KMS-11 (cell line): Measurements from ENCODE around the gene CRYGS.

ENCODE experiments used
- H2AFZ ChIP-seq: fragments of 200-600 bp; sonication (generic); 2 replicates; pipeline ENCODE4 v1.6.1; 2016; ENCODE audit warnings: antibody characterized with exemption, mixed run types, low read depth
- H3K27ac ChIP-seq: fragments of 200-600 bp; sonication (generic); 2 replicates; pipeline ENCODE4 v1.6.1; 2016; ENCODE audit warnings: mild to moderate bottlenecking, mixed run types
- H3K27me3 ChIP-seq: fragments of 200-600 bp; sonication (generic); 2 replicates; pipeline ENCODE4 v1.6.1; 2017; ENCODE audit warnings: mild to moderate bottlenecking, low read depth, mixed run types, moderate library complexity; ENCODE audit not compliant: insufficient read depth
- H3K36me3 ChIP-seq: fragments of 200-600 bp; sonication (generic); 2 replicates; pipeline ENCODE4 v1.6.1; 2017; ENCODE audit warnings: mild to moderate bottlenecking, mixed run types; ENCODE audit not compliant: insufficient read depth
- H3K4me1 ChIP-seq: fragments of 200-600 bp; sonication (generic); 2 replicates; pipeline ENCODE4 v1.6.1; 2016; ENCODE audit warnings: mild to moderate bottlenecking, low read depth, mixed run types; ENCODE audit not compliant: poor library complexity, severe bottlenecking
- H3K4me2 ChIP-seq: fragments of 200-600 bp; sonication (generic); 2 replicates; pipeline ENCODE4 v1.7.0; 2016; ENCODE audit warnings: mild to moderate bottlenecking, mixed run types
- H3K4me3 ChIP-seq: fragments of 200-600 bp; sonication (generic); IDR thresholded peaks from 2 replicates; pipeline ENCODE4 v1.6.1; 2017; ENCODE audit warnings: low read depth, low read length, mixed read lengths; ENCODE audit not compliant: insufficient read depth
- H3K79me2 ChIP-seq: fragments of 200-600 bp; sonication (generic); 2 replicates; pipeline ENCODE4 v1.6.1; 2016; ENCODE audit warnings: low read depth, mixed run types; ENCODE audit not compliant: insufficient read depth
- H3K9ac ChIP-seq: fragments of 200-600 bp; sonication (generic); 2 replicates; pipeline ENCODE4 v1.6.1; 2016; ENCODE audit warnings: mild to moderate bottlenecking, mixed run types
- H4K20me1 ChIP-seq: fragments of 200-600 bp; sonication (generic); 2 replicates; pipeline ENCODE4 v1.6.1; 2016; ENCODE audit warnings: mild to moderate bottlenecking, mixed run types; ENCODE audit not compliant: insufficient read depth
- TF ChIP-seq, protein P1 (sequence below): fragments of 200-600 bp; sonication (generic); conservative IDR thresholded peaks from 2 replicates; pipeline ENCODE4 v1.6.1; 2017; ENCODE audit warnings: low read depth, mild to moderate bottlenecking, antibody characterized with exemption, low read length, moderate library complexity, mixed read lengths

Gene CRYGS

GRCh38 chr3:186520431-186520830 is 23.7 kb downstream of the CRYGS start:
- Histone ChIP-seq H3K79me2 (no peaks in the 10 kb centered on the region), H2AFZ (no peak overlapping the region), H4K20me1 (no peaks in the 10 kb centered on the region), H3K27me3 (no peaks in the 10 kb centered on the region), H3K27ac (no peak overlapping the region), H3K9ac (no peak overlapping the region), H3K4me1 (no peaks in the 10 kb centered on the region), H3K36me3 (no peaks in the 10 kb centered on the region), H3K4me2 (no peak overlapping the region), H3K4me3 (no peak overlapping the region)
- TF ChIP-seq, protein P1, sequence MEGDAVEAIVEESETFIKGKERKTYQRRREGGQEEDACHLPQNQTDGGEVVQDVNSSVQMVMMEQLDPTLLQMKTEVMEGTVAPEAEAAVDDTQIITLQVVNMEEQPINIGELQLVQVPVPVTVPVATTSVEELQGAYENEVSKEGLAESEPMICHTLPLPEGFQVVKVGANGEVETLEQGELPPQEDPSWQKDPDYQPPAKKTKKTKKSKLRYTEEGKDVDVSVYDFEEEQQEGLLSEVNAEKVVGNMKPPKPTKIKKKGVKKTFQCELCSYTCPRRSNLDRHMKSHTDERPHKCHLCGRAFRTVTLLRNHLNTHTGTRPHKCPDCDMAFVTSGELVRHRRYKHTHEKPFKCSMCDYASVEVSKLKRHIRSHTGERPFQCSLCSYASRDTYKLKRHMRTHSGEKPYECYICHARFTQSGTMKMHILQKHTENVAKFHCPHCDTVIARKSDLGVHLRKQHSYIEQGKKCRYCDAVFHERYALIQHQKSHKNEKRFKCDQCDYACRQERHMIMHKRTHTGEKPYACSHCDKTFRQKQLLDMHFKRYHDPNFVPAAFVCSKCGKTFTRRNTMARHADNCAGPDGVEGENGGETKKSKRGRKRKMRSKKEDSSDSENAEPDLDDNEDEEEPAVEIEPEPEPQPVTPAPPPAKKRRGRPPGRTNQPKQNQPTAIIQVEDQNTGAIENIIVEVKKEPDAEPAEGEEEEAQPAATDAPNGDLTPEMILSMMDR: no peak

DNA sequence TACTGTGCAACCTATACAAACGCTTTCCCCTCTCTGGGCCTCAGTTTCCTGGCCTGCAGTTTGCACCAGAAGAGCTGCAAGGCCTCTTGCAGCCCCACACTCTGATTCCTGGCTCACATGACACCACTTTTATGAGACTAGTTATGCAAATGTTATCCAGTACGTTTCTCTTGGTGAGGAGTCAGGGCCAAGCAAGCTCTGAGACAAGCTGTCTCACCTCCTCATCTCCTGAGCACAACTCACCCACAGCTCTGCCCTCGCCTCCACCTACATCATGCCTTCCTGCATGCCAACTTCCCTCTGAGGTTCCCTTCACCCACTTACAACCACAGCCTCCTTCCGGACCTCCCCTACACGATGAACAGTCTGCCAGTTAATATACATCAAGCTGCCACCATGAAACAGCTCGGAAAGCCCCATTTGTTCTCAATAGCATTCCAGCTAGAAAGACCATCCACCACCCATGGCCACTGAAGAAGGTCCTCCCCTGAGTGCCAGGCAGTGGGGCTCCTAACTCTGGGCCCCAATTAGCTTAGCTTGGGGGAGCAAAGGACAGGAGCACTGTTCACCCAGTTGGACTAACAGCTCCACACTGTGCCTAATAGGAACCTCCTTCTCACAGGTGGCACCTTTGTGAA is 25.0 kb downstream of the CRYGS start:
- H3K4me3 ChIP-seq: no peak overlapping the region
- no peaks in the 10 kb centered on the region for H3K36me3 ChIP-seq
- H3K79me2 ChIP-seq: no peaks in the 10 kb centered on the region
- no peaks in the 10 kb centered on the region for H3K27me3 ChIP-seq
- H3K27ac ChIP-seq: no peak overlapping the region
- H3K9ac ChIP-seq: no peak overlapping the region
- no peaks in the 10 kb centered on the region for H3K4me1 ChIP-seq
- H2AFZ ChIP-seq: no peak overlapping the region
- no peaks in the 10 kb centered on the region for H4K20me1 ChIP-seq
- TF ChIP-seq, protein P1: no peak
- H3K4me2 ChIP-seq: no peak overlapping the region

GRCh38 chr3:186517218-186517617 is 27.0 kb downstream of the CRYGS start:
- Histone ChIP-seq H3K4me1 (no peaks in the 10 kb centered on the region), H3K79me2 (no peaks in the 10 kb centered on the region), H3K4me3 (no peak overlapping the region), H4K20me1 (no peaks in the 10 kb centered on the region), H3K27me3 (no peaks in the 10 kb centered on the region), H3K4me2 (no peak overlapping the region), H2AFZ (no peak overlapping the region), H3K36me3 (no peaks in the 10 kb centered on the region), H3K27ac (no peak overlapping the region), H3K9ac (no peak overlapping the region)
- TF ChIP-seq, protein P1: no peak

DNA sequence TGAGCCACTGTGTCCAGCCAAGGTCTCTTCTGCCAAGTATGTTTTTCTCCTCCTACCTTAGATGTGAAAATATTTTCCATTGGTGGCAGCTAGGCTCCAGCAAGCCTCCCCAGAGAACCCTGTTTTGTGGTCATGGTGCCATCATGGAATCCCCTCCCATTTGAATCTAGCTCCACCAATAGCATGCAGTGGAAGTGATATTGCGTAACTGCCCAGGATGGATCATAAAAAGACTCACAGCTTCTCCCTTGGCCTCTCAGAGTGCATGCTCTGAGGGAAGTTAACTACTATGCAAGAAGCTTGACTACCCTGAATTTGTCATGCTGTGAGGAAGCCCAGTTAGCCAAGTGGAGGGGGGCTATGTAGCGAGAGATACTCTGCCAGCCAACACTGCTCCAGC is 27.5 kb downstream of the CRYGS start:
- H3K4me3 ChIP-seq: no peak overlapping the region
- no peaks in the 10 kb centered on the region for H3K27me3 ChIP-seq
- H4K20me1 ChIP-seq: no peaks in the 10 kb centered on the region
- no peak overlapping the region for H3K9ac ChIP-seq
- no peaks in the 10 kb centered on the region for H3K79me2 ChIP-seq
- H3K4me2 ChIP-seq: no peak overlapping the region
- TF ChIP-seq, protein P1: no peak
- no peaks in the 10 kb centered on the region for H3K36me3 ChIP-seq
- no peaks in the 10 kb centered on the region for H3K4me1 ChIP-seq
- no peak overlapping the region for H3K27ac ChIP-seq
- no peak overlapping the region for H2AFZ ChIP-seq
